SK-N-MC (cell line): ENCODE data around the gene ROBO4.

Source experiments
- DNase-seq: peaks from one replicate; pipeline ENCODE4 v3.0.0-alpha.2; 2011; ENCODE audit warnings: low read depth, low spot score
- H3K27ac ChIP-seq: fragments of 200-600 bp; sonication (generic); 2 replicates; pipeline ENCODE4 v1.5.1; 2016; ENCODE audit warnings: mixed run types
- H3K36me3 ChIP-seq: fragments of 200-600 bp; sonication (generic); 2 replicates; pipeline ENCODE4 v1.6.1; 2017; ENCODE audit warnings: antibody characterized with exemption, low read length, mixed read lengths; ENCODE audit not compliant: insufficient read depth
- H3K4me3 ChIP-seq: fragments of 200-600 bp; sonication (generic); 2 replicates; pipeline ENCODE4 v1.5.1; 2016
- H3K9ac ChIP-seq: fragments of 200-600 bp; sonication (generic); 2 replicates; pipeline ENCODE4 v1.8.0; 2017; ENCODE audit warnings: mixed run types, mixed read lengths; ENCODE audit not compliant: insufficient read length
- H3K9me3 ChIP-seq: fragments of 200-600 bp; sonication (generic); 2 replicates; pipeline ENCODE4 v1.6.1; 2017; ENCODE audit warnings: low read depth, mild to moderate bottlenecking, antibody characterized with exemption, low read length, moderate library complexity, mixed read lengths
- EZH2 ChIP-seq: fragments of 200-600 bp; sonication (generic); IDR thresholded peaks from one replicate; pipeline ENCODE4 v1.6.1; 2017; ENCODE audit warnings: antibody characterized with exemption
- FOXP2 ChIP-seq: optimal IDR thresholded peaks from 2 replicates; pipeline ENCODE3; 2011; ENCODE audit warnings: mild to moderate bottlenecking, moderate library complexity; ENCODE audit not compliant: insufficient read depth; ENCODE audit errors: extremely low read length, control extremely low read depth
- POLR2AphosphoS5 ChIP-seq: IDR thresholded peaks from 2 replicates; pipeline ENCODE4 v1.6.1; 2012; ENCODE audit warnings: mild to moderate bottlenecking, low read depth, low read length, borderline replicate concordance

Gene ROBO4

GRCh38 chr11:124839972-124840621 is 57.6 kb downstream of the ROBO4 start:
- H3K27ac ChIP-seq = no peak overlapping the region
- H3K9ac ChIP-seq = no peak overlapping the region
- DNase-seq = no peak
- peak overlapping the region; percentile 58 for H3K4me3 ChIP-seq
- no peaks in the 10 kb centered on the region for H3K36me3 ChIP-seq
- no peaks in the 10 kb centered on the region for H3K9me3 ChIP-seq
- TF ChIP-seq FOXP2 (no peak), EZH2 (no peak), POLR2AphosphoS5 (no peak)

- peak overlapping the region; percentile 58 for H3K4me3 ChIP-seq
- DNase-seq = no peak
- TF ChIP-seq EZH2 (peak; percentile 40), POLR2AphosphoS5 (no peak)
- H3K9me3 ChIP-seq = no peaks in the 10 kb centered on the region
- H3K9ac ChIP-seq = no peak overlapping the region
- no peaks in the 10 kb centered on the region for H3K36me3 ChIP-seq
- H3K27ac ChIP-seq = no peak overlapping the region
Measured at GRCh38 chr11:124839128-124839971, 58.3 kb downstream of the ROBO4 start.

GRCh38 chr11:124838805-124839127 is 58.9 kb downstream of the ROBO4 start:
- Histone ChIP-seq H3K36me3 (no peaks in the 10 kb centered on the region), H3K4me3 (peak overlapping the region; percentile 58), H3K27ac (no peak overlapping the region), H3K9me3 (no peaks in the 10 kb centered on the region), H3K9ac (no peak overlapping the region)
- no peak for DNase-seq
- TF ChIP-seq EZH2 (no peak), POLR2AphosphoS5 (no peak), FOXP2 (no peak)

GRCh38 chr11:124837491-124837856 is 60.2 kb downstream of the ROBO4 start:
- DNase-seq = peak; percentile 62
- H3K27ac ChIP-seq = no peak overlapping the region
- no peaks in the 10 kb centered on the region for H3K36me3 ChIP-seq
- TF ChIP-seq EZH2 = no peak
- H3K4me3 ChIP-seq = no peak overlapping the region
- H3K9me3 ChIP-seq = no peaks in the 10 kb centered on the region
- H3K9ac ChIP-seq = no peak overlapping the region

- no peak for DNase-seq
- no peak overlapping the region for H3K4me3 ChIP-seq
- no peak overlapping the region for H3K27ac ChIP-seq
- H3K9ac ChIP-seq = no peak overlapping the region
- no peaks in the 10 kb centered on the region for H3K36me3 ChIP-seq
- H3K9me3 ChIP-seq = no peaks in the 10 kb centered on the region
- no peak for TF ChIP-seq EZH2
- TF ChIP-seq FOXP2 = no peak
- no peak for TF ChIP-seq POLR2AphosphoS5
Measured at GRCh38 chr11:124835918-124836317, 61.7 kb downstream of the ROBO4 start.

- no peak for DNase-seq
- TF ChIP-seq EZH2 (no peak), FOXP2 (no peak), POLR2AphosphoS5 (no peak)
- Histone ChIP-seq H3K9ac (no peak overlapping the region), H3K27ac (no peak overlapping the region), H3K4me3 (no peak overlapping the region), H3K36me3 (no peaks in the 10 kb centered on the region), H3K9me3 (no peaks in the 10 kb centered on the region)
Measured at GRCh38 chr11:124834526-124835180, 63.0 kb downstream of the ROBO4 start.
